PC-9 (cell line): ENCODE results near the gene ADAM8.

Experiments used
- CTCF ChIP-seq: fragments of 200-600 bp; sonication (generic); conservative IDR thresholded peaks from 2 replicates; pipeline ENCODE4 v1.6.1; 2017; ENCODE audit warnings: mixed run types, antibody characterized with exemption, mild to moderate bottlenecking, moderate library complexity
- EZH2 ChIP-seq: fragments of 200-600 bp; sonication (generic); IDR thresholded peaks from 2 replicates; pipeline ENCODE4 v1.8.0; 2017; ENCODE audit warnings: antibody characterized with exemption, low read depth

DNA sequence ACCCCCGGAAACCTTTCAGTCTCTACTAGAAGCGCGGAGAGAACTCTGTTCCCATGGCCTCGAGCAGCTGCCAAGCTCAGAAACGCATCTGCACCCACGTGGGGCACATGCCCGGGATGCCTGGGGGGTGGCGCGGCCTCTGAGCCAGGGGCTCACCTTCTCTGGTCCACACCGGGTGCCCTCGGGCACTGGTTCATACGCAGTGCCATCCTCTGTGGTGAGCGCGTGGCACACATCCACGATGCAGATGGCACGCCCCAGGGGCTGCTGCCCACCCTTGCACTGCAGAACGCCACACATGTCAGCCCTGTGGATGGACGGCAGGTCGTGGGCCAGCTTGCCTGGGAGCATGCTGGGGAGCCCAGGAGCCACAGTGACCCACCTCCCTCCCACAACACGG lies 6.5 kb downstream of the ADAM8 start:
- TF ChIP-seq CTCF (no peak), EZH2 (no peak)
